ENCODE measurements around the gene FARP1.

- TF ChIP-seq MAX (IDR thresholded peaks at IDR 0.05) (no peak), CREB1 (IDR thresholded peaks at IDR 0.05; ENCODE audit: low read depth) (no peak), NFIC (IDR thresholded peaks at IDR 0.05) (no peak), CEBPB (IDR thresholded peaks at IDR 0.05) (no peak)
These were observed 277.1 kb downstream of the FARP1 start for GRCh38 chr13:98419786-98420553.
